GM10248 (cell line): Measurements from ENCODE around the gene PRKD2.

Experiments
- CTCF ChIA-PET: fragments of 300-600 bp; sonication (Branson Sonifier 250); formaldehyde crosslinking; extraction: SDS; loops from one replicate; lab custom pipeline; 2021; ENCODE audit warnings: antibody characterized with exemption; lab: Yijun Ruan, JAX
- POLR2A ChIA-PET: fragments of 350-650 bp; sonication (Branson Sonifier 250); formaldehyde crosslinking; extraction: SDS; loops from one replicate; lab custom pipeline; 2020; ENCODE audit warnings: antibody characterized with exemption; lab: Yijun Ruan, JAX
- DNase-seq: peaks from one replicate; pipeline ENCODE4 v3.0.0; 2012; ENCODE audit errors: extremely low spot score
- TF ChIP-seq, protein P1 (sequence below): IDR thresholded peaks from 2 replicates; pipeline ENCODE4 v1.5.1; 2012; ENCODE audit warnings: mild to moderate bottlenecking, low read depth; ENCODE audit errors: extremely low read depth, missing control alignments, control extremely low read depth

PRKD2 gene

DNA sequence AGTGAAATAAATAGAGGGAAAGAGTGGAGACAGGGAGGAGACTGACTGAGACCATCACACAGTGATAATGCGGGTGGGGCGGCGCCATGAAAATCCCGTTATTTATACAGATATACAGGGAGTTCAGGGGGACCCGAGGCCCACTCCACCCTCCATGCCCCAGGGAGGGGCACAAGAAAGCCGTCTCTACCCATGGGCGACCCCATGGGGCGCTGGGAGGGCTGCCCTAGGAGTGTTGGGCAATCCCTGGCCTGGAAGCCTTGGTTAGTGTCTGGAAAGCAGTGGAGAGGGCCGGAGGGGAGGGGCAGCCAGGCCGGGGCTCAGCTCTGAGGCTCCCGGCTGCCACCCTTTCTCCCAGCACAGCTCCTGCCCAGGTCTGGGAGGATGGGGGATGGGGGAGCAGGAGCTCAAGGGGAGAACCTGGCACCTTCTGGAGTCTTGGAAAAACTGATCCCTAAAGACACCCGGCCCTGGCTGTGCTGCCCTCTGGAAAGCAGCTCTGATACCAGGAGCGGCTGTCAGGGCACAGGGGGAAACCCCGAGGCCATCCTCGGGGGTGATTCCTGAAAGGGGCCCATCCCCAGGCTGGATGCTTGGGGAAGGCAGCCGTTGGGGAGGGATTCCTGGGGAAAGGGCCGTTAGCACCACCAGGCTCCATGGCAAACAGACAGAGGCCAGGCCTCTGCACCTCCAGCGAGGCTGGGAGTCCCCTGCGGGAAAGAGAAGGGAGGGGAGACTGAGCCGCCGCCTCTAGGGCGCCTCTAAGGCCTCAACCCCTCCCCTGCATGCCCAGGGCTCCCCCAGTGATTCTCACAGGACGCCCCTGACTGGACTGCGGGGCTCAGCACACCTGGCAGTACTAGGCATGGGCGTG is 3.0 kb upstream of the PRKD2 start:
- TF ChIP-seq, protein P1, sequence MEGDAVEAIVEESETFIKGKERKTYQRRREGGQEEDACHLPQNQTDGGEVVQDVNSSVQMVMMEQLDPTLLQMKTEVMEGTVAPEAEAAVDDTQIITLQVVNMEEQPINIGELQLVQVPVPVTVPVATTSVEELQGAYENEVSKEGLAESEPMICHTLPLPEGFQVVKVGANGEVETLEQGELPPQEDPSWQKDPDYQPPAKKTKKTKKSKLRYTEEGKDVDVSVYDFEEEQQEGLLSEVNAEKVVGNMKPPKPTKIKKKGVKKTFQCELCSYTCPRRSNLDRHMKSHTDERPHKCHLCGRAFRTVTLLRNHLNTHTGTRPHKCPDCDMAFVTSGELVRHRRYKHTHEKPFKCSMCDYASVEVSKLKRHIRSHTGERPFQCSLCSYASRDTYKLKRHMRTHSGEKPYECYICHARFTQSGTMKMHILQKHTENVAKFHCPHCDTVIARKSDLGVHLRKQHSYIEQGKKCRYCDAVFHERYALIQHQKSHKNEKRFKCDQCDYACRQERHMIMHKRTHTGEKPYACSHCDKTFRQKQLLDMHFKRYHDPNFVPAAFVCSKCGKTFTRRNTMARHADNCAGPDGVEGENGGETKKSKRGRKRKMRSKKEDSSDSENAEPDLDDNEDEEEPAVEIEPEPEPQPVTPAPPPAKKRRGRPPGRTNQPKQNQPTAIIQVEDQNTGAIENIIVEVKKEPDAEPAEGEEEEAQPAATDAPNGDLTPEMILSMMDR = no peak
- POLR2A ChIA-PET = no interaction called here
- CTCF ChIA-PET = interaction anchor here (0.8 to 2.1 kb wide), 3 partner anchors 9 to 16 kb away, joined by 3 to 9 read pairs (median 3); no protein-coding TSS in a partner anchor

DNA sequence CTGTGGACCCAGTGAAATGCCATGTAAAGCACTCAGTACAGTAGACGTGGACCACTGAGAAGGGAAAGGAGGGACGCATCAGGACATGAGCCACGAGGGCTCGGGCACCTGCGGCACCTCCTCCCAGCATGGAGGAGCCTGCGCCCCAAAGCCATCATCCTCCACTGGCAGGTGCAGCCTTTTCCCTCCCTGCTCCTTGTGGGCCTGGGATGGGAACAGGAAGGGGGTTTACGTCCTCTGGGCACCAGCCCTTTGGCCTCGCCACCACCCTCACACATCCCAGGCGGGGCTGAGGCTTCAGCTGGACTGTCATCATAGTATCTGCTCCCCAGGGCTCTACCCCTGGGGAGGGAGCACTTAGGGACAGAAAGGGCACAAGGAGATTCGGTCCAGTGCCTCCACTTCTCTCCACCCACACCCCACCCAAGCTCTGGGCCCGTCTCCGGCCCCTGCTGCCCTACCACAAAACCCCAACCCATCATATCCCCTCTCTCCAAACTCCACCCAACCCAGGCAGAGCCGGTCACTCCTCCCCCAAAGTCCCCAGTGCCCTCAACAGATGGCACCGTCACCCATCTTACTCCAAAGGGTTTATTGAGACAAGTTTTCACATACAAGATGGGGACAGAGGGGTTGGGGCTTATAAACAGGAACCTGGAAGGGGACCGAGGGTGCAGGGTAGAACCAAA is 2.2 kb upstream of the PRKD2 start:
- DNase-seq = peak; percentile 63
- POLR2A ChIA-PET = no interaction called here
- CTCF ChIA-PET = interaction anchor here (0.9 to 2.1 kb wide), 3 partner anchors 10 to 15 kb away, joined by 3 to 9 read pairs (median 9); no protein-coding TSS in a partner anchor
- TF ChIP-seq, protein P1 = no peak

More for the DNA sequence above, 3.0 kb upstream of the PRKD2 start:
- DNase-seq = no peak

DNA sequence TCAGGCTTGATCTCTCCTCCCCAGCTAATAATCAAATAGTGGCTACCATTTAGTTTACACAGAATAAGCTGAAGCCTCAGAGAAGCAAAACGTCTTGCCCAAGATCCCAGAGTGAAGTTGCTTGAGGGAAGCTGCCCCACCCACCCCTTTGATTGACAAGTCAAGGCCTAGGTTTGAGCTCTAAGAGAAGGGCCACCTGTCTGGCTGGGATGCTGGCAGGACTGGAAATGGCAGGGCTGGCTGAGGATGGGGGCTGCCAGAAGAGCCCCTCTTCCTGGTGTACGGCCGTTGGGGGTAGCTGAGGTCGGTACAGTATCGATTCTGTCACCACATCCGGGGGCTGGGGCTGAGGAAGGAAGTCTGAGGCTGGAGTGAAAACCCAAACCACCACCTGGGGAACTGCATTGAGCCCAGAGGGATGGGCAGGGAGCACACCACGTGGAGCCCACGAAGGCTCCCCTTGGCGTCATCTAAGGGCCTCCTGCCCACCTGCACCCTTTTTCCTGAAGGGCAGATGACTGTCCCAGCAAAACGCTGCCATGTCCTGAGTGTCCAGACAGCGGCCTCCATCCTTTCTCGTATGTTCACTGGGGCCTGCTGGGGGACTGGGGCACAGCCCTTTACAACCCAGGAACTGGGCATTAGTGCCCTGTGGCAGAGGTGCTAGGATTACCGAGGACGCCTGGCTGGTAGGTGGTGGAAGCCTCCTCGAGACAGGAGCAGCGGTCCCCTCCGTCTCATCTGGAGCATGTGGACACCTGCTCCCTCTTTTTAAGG is 1.4 kb upstream of the PRKD2 start:
- peak; percentile 68 for DNase-seq
- ChIA-PET POLR2A (no interaction called here), CTCF (interaction anchor here (1.0 to 1.2 kb wide), 2 partner anchors 12 to 34 kb away, joined by 3 to 9 read pairs; no protein-coding TSS in a partner anchor)
- TF ChIP-seq, protein P1 = no peak

DNA sequence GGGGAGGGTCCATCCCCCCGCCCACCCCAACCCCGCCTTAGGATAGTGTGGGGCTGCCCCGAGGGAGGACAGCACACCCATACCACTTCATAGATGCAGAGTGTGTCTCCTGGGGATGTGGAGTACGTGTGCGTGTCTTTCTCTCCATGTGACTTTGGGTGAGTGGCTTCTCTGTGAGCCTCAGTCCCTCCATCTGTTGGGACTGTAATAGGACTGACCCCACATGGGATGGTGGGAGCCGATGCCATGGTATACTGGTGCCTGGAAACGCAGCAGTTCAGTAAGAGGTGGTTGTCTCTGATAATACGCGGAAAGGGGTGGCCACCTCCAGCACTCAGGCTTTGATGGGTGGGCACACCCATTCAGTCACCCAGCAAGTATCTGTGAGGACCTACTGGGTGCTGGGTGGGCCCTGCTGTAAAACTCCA is 816 bp upstream of the PRKD2 start:
- DNase-seq = no peak
- CTCF ChIA-PET = interaction anchor here (1.0 to 1.2 kb wide), 2 partner anchors 12 to 34 kb away, joined by 3 to 9 read pairs; no protein-coding TSS in a partner anchor
- TF ChIP-seq, protein P1 = no peak
- POLR2A ChIA-PET = no interaction called here

DNA sequence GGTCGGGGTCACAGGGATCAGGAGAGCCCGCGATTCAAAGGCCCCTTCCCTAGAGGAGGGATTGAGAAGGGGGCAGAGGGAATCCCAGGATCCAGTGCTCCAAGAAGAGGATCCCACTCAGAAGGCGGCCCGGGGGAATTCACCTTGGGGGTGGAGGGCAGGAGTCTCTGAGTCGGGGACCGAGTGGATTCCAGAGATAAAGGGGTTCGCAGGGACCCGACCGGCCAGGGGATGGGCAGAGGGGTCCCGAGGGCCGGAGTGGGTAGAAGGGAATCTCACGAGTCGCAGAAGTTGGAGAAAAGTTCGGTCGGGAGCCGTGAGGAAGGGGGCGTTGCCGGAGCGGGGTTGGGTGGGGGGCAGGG is 261 bp downstream of the PRKD2 start:
- DNase-seq = no peak
- TF ChIP-seq, protein P1 = no peak
- CTCF ChIA-PET = interaction anchor here (1.1 to 5.3 kb wide), 2 partner anchors 12 to 116 kb away, joined by 3 to 44 read pairs; partner anchors contain the start of gene CALM3
- POLR2A ChIA-PET = no interaction called here
